AG10803 (cell line): ENCODE results near the gene DENND4C.

ENCODE experiments used
- DNase-seq: peaks from one replicate; pipeline ENCODE4 v3.0.0; 2010; ENCODE audit warnings: low read depth
- H3K4me3 ChIP-seq: 2 replicates; pipeline ENCODE4 v1.5.1; 2011; ENCODE audit warnings: mild to moderate bottlenecking, low read length, control low read depth
- TF ChIP-seq, protein P1 (sequence below): conservative IDR thresholded peaks from 2 replicates; pipeline ENCODE4 v1.5.1; 2011; ENCODE audit warnings: mild to moderate bottlenecking, low read length, control low read depth, inconsistent platforms

Gene DENND4C

DNA sequence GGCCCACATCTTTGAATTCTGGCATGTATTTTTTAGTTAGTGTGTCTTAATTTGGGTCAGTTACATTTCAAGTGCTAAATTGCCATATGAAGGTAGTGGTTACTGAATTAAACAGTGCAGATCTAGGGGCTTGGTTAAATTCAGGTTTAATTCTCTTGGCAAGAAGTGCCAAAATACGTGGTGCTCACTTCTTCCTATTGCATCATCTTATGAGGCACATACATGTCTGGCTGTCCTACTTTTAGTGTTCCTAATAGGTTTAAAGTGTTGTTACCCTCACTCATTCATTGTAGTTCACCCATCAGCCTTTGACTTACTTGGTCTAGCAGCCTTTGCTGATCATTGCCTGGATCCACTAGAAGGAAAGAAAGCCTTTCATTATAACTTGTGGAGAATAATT lies 90.0 kb downstream of the DENND4C start:
- TF ChIP-seq, protein P1, sequence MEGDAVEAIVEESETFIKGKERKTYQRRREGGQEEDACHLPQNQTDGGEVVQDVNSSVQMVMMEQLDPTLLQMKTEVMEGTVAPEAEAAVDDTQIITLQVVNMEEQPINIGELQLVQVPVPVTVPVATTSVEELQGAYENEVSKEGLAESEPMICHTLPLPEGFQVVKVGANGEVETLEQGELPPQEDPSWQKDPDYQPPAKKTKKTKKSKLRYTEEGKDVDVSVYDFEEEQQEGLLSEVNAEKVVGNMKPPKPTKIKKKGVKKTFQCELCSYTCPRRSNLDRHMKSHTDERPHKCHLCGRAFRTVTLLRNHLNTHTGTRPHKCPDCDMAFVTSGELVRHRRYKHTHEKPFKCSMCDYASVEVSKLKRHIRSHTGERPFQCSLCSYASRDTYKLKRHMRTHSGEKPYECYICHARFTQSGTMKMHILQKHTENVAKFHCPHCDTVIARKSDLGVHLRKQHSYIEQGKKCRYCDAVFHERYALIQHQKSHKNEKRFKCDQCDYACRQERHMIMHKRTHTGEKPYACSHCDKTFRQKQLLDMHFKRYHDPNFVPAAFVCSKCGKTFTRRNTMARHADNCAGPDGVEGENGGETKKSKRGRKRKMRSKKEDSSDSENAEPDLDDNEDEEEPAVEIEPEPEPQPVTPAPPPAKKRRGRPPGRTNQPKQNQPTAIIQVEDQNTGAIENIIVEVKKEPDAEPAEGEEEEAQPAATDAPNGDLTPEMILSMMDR: no peak
- no peak overlapping the region for H3K4me3 ChIP-seq
- DNase-seq: peak; percentile 0

DNA sequence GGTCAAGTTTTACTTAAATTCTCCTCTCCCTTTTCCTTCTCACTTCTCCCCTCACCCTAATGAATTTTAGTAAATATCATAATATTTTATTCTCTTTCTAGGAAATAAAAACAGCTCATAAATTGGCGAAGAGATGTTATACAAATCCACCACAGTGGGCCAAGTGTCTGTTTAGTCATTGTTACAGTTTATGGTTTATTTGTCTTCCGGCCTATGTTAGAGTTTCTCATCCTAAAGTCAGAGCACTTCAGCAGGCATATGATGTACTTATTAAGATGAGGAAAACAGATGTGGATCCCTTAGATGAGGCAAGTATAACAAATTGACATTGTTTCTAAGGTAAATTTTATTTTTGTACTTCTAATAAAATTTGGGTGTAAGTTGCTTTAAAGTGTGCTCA lies 101.4 kb downstream of the DENND4C start:
- no peak overlapping the region for H3K4me3 ChIP-seq
- TF ChIP-seq, protein P1: no peak
- DNase-seq: no peak

DNA sequence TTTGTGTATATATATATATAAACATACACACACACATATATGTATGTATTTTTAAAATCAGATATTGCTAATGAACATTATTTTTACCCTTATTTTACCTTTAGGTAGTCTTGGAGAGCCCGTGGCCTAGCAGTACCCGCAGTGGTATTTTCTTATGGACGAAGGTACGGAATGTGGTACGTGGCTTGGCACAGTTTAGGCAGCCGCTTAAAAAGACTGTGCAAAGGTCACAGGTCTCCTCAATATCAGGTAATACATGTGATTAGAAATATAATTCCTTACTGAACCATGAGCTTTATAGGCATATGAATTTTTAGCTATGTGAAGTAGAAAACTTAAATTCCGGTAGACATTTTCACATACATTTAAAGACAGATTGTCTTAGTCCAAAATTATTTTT lies 105.7 kb downstream of the DENND4C start:
- H3K4me3 ChIP-seq: no peak overlapping the region
- TF ChIP-seq, protein P1: no peak
- no peak for DNase-seq

DNA sequence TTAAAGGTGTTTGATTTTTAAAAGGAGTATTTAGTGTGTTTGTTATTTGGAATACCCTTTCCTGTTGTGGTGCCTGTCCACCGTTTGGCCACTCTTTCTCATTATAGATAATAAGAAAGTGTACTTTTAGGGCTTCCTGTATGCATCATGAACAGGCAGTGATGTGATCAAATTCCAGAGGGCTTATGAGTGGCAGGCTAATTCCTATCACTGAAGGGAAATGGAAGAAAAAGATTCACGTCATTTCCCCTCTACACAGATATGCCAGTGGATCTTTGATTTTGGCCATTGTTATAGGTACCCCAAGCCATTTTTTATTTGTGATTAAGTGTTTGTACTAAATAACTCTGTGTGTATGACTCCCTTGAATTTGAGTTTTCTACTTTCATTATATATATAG lies 112.5 kb downstream of the DENND4C start:
- TF ChIP-seq, protein P1: no peak
- DNase-seq: no peak

DNA sequence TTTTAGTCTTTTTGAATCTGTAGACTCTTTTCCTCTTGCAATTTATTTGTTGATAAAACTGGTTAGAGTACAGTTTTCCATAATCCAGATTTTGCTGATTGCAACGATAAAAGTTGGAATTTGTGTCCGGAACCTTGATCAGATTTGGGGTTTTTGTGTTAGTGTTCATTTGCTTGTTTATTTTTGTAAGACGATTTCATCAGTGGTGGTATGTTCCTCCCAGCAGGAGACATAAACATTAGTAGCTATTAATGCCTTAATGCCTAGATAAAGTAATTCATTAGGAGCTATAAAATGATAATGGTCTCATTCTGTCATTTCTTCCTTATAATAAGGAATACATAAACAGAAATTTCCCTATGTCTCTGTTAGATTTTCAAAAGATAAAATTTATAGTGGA lies 128.2 kb downstream of the DENND4C start:
- no peak overlapping the region for H3K4me3 ChIP-seq
- TF ChIP-seq, protein P1: no peak
- DNase-seq: no peak

More for the DNA sequence above, 112.5 kb downstream of the DENND4C start:
- H3K4me3 ChIP-seq: no peak overlapping the region

DNA sequence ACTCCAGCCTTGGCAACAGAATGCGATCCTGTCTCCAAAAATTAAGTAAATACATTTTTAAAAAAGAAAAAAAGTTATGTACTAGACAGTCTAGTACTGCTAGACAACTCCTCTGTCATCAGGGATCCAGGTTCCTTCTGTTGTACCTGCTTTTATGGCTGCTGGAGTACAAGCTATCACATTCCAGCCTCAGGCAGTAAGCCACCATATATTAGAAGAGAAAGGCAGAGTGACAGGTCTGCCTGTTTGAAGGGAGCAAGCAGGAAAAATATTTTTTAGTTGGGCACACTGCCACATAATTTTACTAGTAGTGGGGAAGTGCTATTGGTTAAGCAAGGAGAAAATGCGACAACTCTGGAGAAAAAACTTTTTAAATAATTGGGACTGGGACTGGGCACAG lies 138.6 kb downstream of the DENND4C start:
- H3K4me3 ChIP-seq: no peak overlapping the region
- DNase-seq: no peak
- TF ChIP-seq, protein P1: no peak

DNA sequence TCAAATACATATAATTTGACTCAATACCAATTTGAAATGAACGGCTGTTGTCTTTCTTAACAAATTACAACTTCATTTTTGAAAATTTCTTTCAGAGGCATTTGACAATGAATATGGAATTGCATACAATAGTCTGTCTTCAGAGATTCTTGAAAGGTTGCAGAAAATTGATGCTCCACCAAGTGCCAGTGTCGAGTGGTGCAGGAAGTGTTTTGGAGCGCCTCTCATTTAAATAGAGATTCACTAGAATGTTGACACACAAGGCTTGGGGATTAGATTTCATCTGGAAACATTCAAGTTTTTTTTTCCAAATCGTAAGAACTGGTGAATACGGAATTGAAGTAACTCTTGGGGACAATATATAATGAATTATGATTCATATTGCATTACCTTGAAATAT lies 141.4 kb downstream of the DENND4C start:
- no peak for DNase-seq
- TF ChIP-seq, protein P1: peak; percentile 10; the same call in 1 of the 2 replicates
- no peak overlapping the region for H3K4me3 ChIP-seq
